ENCODE results near the gene FAM193A.
"Not testable (repeated sequence)": the region's sequence is repeated elsewhere in the genome, so short reads cannot be mapped to it uniquely, and the experiment has no call there.

Gene FAM193A

DNA sequence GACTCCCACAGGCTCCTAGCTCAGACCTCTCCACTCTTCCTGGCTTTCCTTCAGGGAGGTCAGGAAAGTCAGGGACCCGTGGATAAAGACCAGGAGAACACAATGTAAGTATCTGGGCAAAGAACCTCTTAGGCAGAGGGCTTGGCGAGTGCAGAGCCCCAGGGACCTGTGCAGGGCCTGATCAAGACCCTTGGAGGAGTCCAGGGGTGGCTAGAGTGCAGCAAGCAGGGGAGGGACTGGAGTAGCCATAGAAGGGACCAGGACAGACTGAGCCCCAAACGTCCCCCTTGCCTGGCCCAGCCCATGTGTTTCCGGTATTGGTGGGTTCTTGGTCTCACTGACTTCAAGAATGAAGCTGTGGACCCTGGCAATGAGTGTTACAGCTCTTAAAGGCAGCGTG is 225.6 kb downstream of the FAM193A start:
- no peak overlapping the region for H3K27ac ChIP-seq
- no peak for TF ChIP-seq CTCF (conservative IDR thresholded peaks at IDR 0.05; ENCODE audit: low read depth)
- CTCF ChIA-PET, result no interaction called here
- no peak for DNase-seq (ENCODE audit: low spot score)
- POLR2A ChIA-PET (ENCODE audit: low non-redundant PET), result no interaction called here

GRCh38 chr4:2762486-2763370 is 226.3 kb downstream of the FAM193A start:
- CTCF ChIA-PET; H3K27ac ChIP-seq; POLR2A ChIA-PET (ENCODE audit: low non-redundant PET); DNase-seq (ENCODE audit: low spot score): not testable (repeated sequence)

DNA sequence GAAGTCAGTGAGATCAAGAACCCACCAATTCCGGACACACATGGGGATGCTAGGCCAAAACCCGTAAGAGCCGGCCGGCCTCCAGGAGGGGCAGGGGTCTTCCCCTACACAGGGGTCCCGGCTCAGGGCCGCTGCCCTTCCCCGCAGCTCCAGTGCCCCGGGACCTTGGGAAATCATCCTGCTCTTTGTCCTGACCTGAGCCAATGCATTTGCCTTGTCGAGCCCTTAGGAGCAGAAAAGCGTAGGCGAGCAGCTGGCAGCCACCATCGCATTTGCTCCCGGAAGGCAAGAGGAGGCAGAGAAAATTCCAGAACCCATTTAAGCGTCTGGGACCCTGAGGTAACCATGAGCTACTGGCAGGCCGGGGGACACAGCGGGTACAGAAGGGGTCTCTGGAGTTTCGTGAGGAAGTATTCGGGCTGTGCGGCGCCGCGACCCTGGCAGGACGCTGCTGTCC is 227.1 kb downstream of the FAM193A start:
- ChIA-PET CTCF (interaction anchor here (0.6 kb wide), 2 partner anchors 31 to 286 kb away, joined by 3 to 4 read pairs; no protein-coding TSS in a partner anchor), POLR2A (ENCODE audit: low non-redundant PET) (no interaction called here)
- H3K27ac ChIP-seq, result peak overlapping the region; percentile 47
- no peak for TF ChIP-seq CTCF (conservative IDR thresholded peaks at IDR 0.05; ENCODE audit: low read depth)
- no peak for DNase-seq (ENCODE audit: low spot score)

GRCh38 chr4:2765832-2766526 is 229.5 kb downstream of the FAM193A start:
- DNase-seq (ENCODE audit: low spot score), result no peak
- no peak for TF ChIP-seq CTCF (conservative IDR thresholded peaks at IDR 0.05; ENCODE audit: low read depth)
- CTCF ChIA-PET, result interaction anchor here (0.6 kb wide), 1 partner anchor 467 kb away, joined by 3 read pairs; no protein-coding TSS in a partner anchor
- no peak overlapping the region for H3K27ac ChIP-seq
- POLR2A ChIA-PET (ENCODE audit: low non-redundant PET), result interaction anchor here (0.5 kb wide), 1 partner anchor 189 kb away, joined by 7 read pairs; no protein-coding TSS in a partner anchor

GRCh38 chr4:2767046-2767704 is 230.7 kb downstream of the FAM193A start:
- no peak overlapping the region for H3K27ac ChIP-seq
- no peak for DNase-seq (ENCODE audit: low spot score)
- ChIA-PET CTCF (no interaction called here), POLR2A (ENCODE audit: low non-redundant PET) (no interaction called here)
- no peak for TF ChIP-seq CTCF (conservative IDR thresholded peaks at IDR 0.05; ENCODE audit: low read depth)

GRCh38 chr4:2767705-2768074 is 231.2 kb downstream of the FAM193A start:
- no peak for DNase-seq (ENCODE audit: low spot score)
- no peak overlapping the region for H3K27ac ChIP-seq
- TF ChIP-seq CTCF (conservative IDR thresholded peaks at IDR 0.05; ENCODE audit: low read depth), result no peak
- ChIA-PET CTCF (no interaction called here), POLR2A (ENCODE audit: low non-redundant PET) (no interaction called here)
